HCT116 (cell line): ENCODE measurements around the gene RUNX1. TPM values are rescaled to one million over a fixed set of nuclear protein-coding genes. Genes with fewer than 3 reads are reported as not detected.

Source experiments
- ATAC-seq: fragments of 200-7000 bp; cut with Tn5 transposase; 2 replicates; pipeline ENCODE4 v1.9.1; 2020; ENCODE audit warnings: mild to moderate bottlenecking, moderate library complexity
- BruUV-seq: library from RNA; stranded (reverse); fragments of 400-500 nt; replicated peaks from 2 replicates; lab custom pipeline; 2021; lab: Mats Ljungman, UMichigan
- CTCF ChIA-PET: fragments of 300-600 bp; sonication (Branson Sonifier 250); formaldehyde crosslinking; loops from one replicate; lab custom pipeline; 2021; ENCODE audit warnings: antibody characterized with exemption; lab: Charles Lee
- POLR2A ChIA-PET: fragments of 300-600, 350-600 bp; sonication (Branson Sonifier 250); formaldehyde crosslinking; loops from one replicate; lab custom pipeline; 2021; ENCODE audit warnings: antibody characterized with exemption; lab: Charles Lee
- RAD21 ChIA-PET, 2 experiments: fragments of 300-600 bp; sonication (Branson Sonifier 250); formaldehyde crosslinking; loops; one replicate each; lab custom pipeline; 2023; ENCODE audit warnings: low total read pairs in 2 of 2; ENCODE audit not compliant: uncharacterized antibody in 2 of 2, unreplicated experiment in 2 of 2, low non-redundant PET in 1 of 2; lab: Charles Lee
- DNase-seq: peaks from one replicate; pipeline ENCODE4 v3.0.0-alpha.2; 2010; ENCODE audit warnings: low read depth, low spot score
- H2AFZ ChIP-seq: fragments of 200-600 bp; shearing (Covaris generic), sonication (generic); 2 replicates; pipeline ENCODE4 v1.6.1; 2017; ENCODE audit warnings: low read depth, mixed run types, mixed read lengths, antibody characterized with exemption, low read length; ENCODE audit not compliant: poor library complexity, severe bottlenecking
- H3K27ac ChIP-seq: 2 replicates; pipeline ENCODE4 v1.5.1; 2012; ENCODE audit warnings: low read depth, low read length
- H3K27me3 ChIP-seq: fragments of 200-600 bp; sonication (generic); 2 replicates; pipeline ENCODE4 v1.6.1; 2016; ENCODE audit warnings: mixed run types, low read length, mixed read lengths; ENCODE audit not compliant: insufficient read depth
- H3K36me3 ChIP-seq, 2 experiments: fragments of 200-500 bp in 1 of 2; fragments of 200-600 bp in 1 of 2; sonication (Bioruptor generic) in 1 of 2; sonication (generic) in 1 of 2; 2 replicates each; pipeline versions ENCODE4 v1.5.1 to v1.6.1; 2014 to 2016; ENCODE audit warnings: low read length in 2 of 2, inconsistent platforms in 1 of 2, mixed read lengths in 1 of 2, mixed run types in 1 of 2; ENCODE audit not compliant: insufficient read depth in 2 of 2, control insufficient read depth in 1 of 2
- H3K4me1 ChIP-seq, 2 experiments: fragments of 200-600 bp in 1 of 2; sonication (generic) in 1 of 2; 2 replicates each; pipeline versions ENCODE4 v1.5.1 to v1.6.1; 2012 to 2017; ENCODE audit warnings: low read length in 2 of 2, inconsistent platforms in 1 of 2, mild to moderate bottlenecking in 1 of 2, mixed read lengths in 1 of 2, mixed run types in 1 of 2, moderate library complexity in 1 of 2; ENCODE audit not compliant: insufficient read depth in 2 of 2, control insufficient read depth in 1 of 2
- H3K4me2 ChIP-seq: fragments of 200-600 bp; sonication (generic); 2 replicates; pipeline ENCODE4 v1.6.1; 2017; ENCODE audit warnings: mixed run types, low read length, mixed read lengths
- H3K4me3 ChIP-seq, 2 experiments: fragments of 200-600 bp in 1 of 2; sonication (generic) in 1 of 2; replicated peaks in 1 of 2; 2 replicates each; pipeline ENCODE4 v1.5.1; 2011 to 2016; ENCODE audit warnings: low read length in 2 of 2, control low read depth in 1 of 2, low read depth in 1 of 2, mild to moderate bottlenecking in 1 of 2, mixed read lengths in 1 of 2, mixed run types in 1 of 2
- H3K79me2 ChIP-seq: fragments of 200-600 bp; sonication (generic); 2 replicates; pipeline ENCODE4 v1.6.1; 2017; ENCODE audit warnings: mild to moderate bottlenecking, mixed run types, low read length, moderate library complexity, mixed read lengths; ENCODE audit not compliant: insufficient read depth
- H3K9ac ChIP-seq: fragments of 200-600 bp; sonication (generic); 2 replicates; pipeline ENCODE4 v1.6.1; 2016; ENCODE audit warnings: low read length, mixed read lengths
- H3K9me2 ChIP-seq: fragments of 200-600 bp; sonication (generic), shearing (Covaris generic); 2 replicates; pipeline ENCODE4 v1.6.1; 2017; ENCODE audit warnings: mixed run types, mild to moderate bottlenecking, moderate library complexity; ENCODE audit not compliant: insufficient read depth
- H3K9me3 ChIP-seq, 2 experiments: fragments of 200-500 bp in 1 of 2; fragments of 200-600 bp in 1 of 2; sonication (Bioruptor generic) in 1 of 2; sonication (generic) in 1 of 2; 2 replicates each; pipeline ENCODE4 v1.6.1; 2014 to 2017; ENCODE audit warnings: low read length in 2 of 2, mixed read lengths in 2 of 2, inconsistent platforms in 1 of 2, low read depth in 1 of 2, mild to moderate bottlenecking in 1 of 2, mixed run types in 1 of 2, moderate library complexity in 1 of 2; ENCODE audit not compliant: control insufficient read depth in 1 of 2, insufficient read depth in 1 of 2
- H4K20me1 ChIP-seq: fragments of 200-600 bp; sonication (generic), shearing (Covaris generic); 2 replicates; pipeline ENCODE4 v1.6.1; 2017; ENCODE audit warnings: mixed run types, mild to moderate bottlenecking, moderate library complexity; ENCODE audit not compliant: insufficient read depth
- CEBPB ChIP-seq: IDR thresholded peaks from 2 replicates; pipeline ENCODE4 v1.6.1; 2012; ENCODE audit warnings: low read depth
- CTCF ChIP-seq, 3 experiments: fragments of 200-600 bp in 1 of 3; sonication (generic) in 1 of 3; IDR thresholded peaks in 2 of 3; conservative IDR thresholded peaks in 1 of 3; 2 replicates each; pipeline ENCODE4 v1.5.1; 2012 to 2017; ENCODE audit warnings: low read depth in 2 of 3, low read length in 2 of 3, antibody characterized with exemption in 1 of 3, borderline replicate concordance in 1 of 3, control low read depth in 1 of 3, mild to moderate bottlenecking in 1 of 3, mixed read lengths in 1 of 3, mixed run types in 1 of 3, moderate library complexity in 1 of 3; ENCODE audit not compliant: insufficient read depth in 1 of 3
- ELF1 ChIP-seq: IDR thresholded peaks from 2 replicates; pipeline ENCODE4 v1.6.1; 2012; ENCODE audit warnings: low read depth, borderline replicate concordance
- EZH2 ChIP-seq: fragments of 200-600 bp; sonication (generic); IDR thresholded peaks from 2 replicates; pipeline ENCODE4 v1.6.1; 2017; ENCODE audit warnings: antibody characterized with exemption, mixed run types
- EZH2phosphoT487 ChIP-seq: fragments of 200-600 bp; IDR thresholded peaks from 2 replicates; pipeline ENCODE4 v1.6.1; 2018; ENCODE audit warnings: antibody characterized with exemption, borderline replicate concordance
- RAD21 ChIP-seq: IDR thresholded peaks from 2 replicates; pipeline ENCODE4 v1.6.1; 2012; ENCODE audit warnings: low read depth, mild to moderate bottlenecking
- SIN3A ChIP-seq: IDR thresholded peaks from 2 replicates; pipeline ENCODE4 v1.6.1; 2012; ENCODE audit warnings: low read depth
- SRF ChIP-seq: IDR thresholded peaks from 2 replicates; pipeline ENCODE4 v1.6.1; 2012; ENCODE audit warnings: low read depth
- TCF7L2 ChIP-seq: IDR thresholded peaks from 2 replicates; pipeline ENCODE4 v1.7.0; 2011; ENCODE audit warnings: borderline replicate concordance, inconsistent platforms; ENCODE audit not compliant: insufficient read depth, insufficient read length; ENCODE audit errors: extremely low read depth
- intact Hi-C: fragments of 100-400 bp; cut with micrococcal nuclease; formaldehyde crosslinking; loops from 2 replicates; pipeline ENCODE4 v1.10.0; 2022
- total RNA-seq: library from RNA; stranded (reverse); gene quantifications from one replicate; pipeline ENCODE4 v1.2.1, GENCODE V29; 2021; ENCODE audit not compliant: unreplicated experiment
- TF ChIP-seq, protein P1 (sequence below): IDR thresholded peaks from 2 replicates; pipeline ENCODE4 v1.6.1; 2012

RUNX1 gene
- total RNA-seq, 1 experiment from 2014 or later = 33.5 TPM

GRCh38 chr21:34830386-34831170 lies 218.5 kb downstream of the RUNX1 start:
- ATAC-seq = no peak
- ChIA-PET POLR2A (no interaction called here), RAD21 (no interaction called here), CTCF (no interaction called here)
- Histone ChIP-seq H3K36me3 (peaks cover 16 to 32% of the 10 kb centered on the region in 2 experiments; a peak in 3 of 4 replicates), H3K4me1 (peaks cover 11% of the 10 kb centered on the region in 2 experiments), H3K27ac (no peak overlapping the region), H3K9ac (no peak overlapping the region), H3K79me2 (peaks cover 9% of the 10 kb centered on the region; the same call in 1 of the 2 replicates), H3K27me3 (no peaks in the 10 kb centered on the region), H3K9me2 (no peaks in the 10 kb centered on the region), H3K4me2 (no peak overlapping the region), H3K9me3 (no peaks in the 10 kb centered on the region), H4K20me1 (no peaks in the 10 kb centered on the region), H2AFZ (no peak overlapping the region), H3K4me3 (no peak overlapping the region)
- BruUV-seq = no TSS peak
- DNase-seq = no peak
- TF ChIP-seq CEBPB (no peak), CTCF (IDR thresholded peaks at IDR 0.05 in 2 of 3, conservative IDR thresholded peaks at IDR 0.05 in 1 of 3; ENCODE audit: borderline replicate concordance in 1 of 3, insufficient read depth in 1 of 3, low read depth in 2 of 3, low read length in 2 of 3) (no peak), TCF7L2 (no peak), ELF1 (no peak), RAD21 (no peak), EZH2phosphoT487 (no peak), SIN3A (no peak), SRF (no peak), EZH2 (no peak)
- TF ChIP-seq, protein P1, sequence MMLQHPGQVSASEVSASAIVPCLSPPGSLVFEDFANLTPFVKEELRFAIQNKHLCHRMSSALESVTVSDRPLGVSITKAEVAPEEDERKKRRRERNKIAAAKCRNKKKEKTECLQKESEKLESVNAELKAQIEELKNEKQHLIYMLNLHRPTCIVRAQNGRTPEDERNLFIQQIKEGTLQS = no peak
- intact Hi-C loops = no loop called here
